Measurements from ENCODE around the gene FHAD1.

Gene FHAD1

GRCh38 chr1:15331180-15331579 is 84.2 kb downstream of the FHAD1 start:
- Histone ChIP-seq H3K9me3 (ENCODE audit: control insufficient read depth, insufficient read depth, low read length) (no peaks in the 10 kb centered on the region), H3K36me3 (ENCODE audit: control insufficient read depth, low read length) (no peaks in the 10 kb centered on the region), H3K4me2 (ENCODE audit: low read length) (no peak overlapping the region), H3K9me2 (replicated peaks; ENCODE audit: control insufficient read depth, low read length) (no peaks in the 10 kb centered on the region), H4K20me1 (ENCODE audit: control insufficient read depth, insufficient read depth, low read depth, low read length) (no peaks in the 10 kb centered on the region), H3K4me3 (ENCODE audit: low read length) (no peak overlapping the region), H3K27me3 (ENCODE audit: control insufficient read depth, low read length) (no peaks in the 10 kb centered on the region; the same call in 1 of the 2 replicates), H3K4me1 (ENCODE audit: control insufficient read depth, low read length) (no peaks in the 10 kb centered on the region), H3F3A (ENCODE audit: control insufficient read depth, insufficient read depth) (no peaks in the 10 kb centered on the region), H3K27ac (ENCODE audit: low read depth, low read length) (no peak overlapping the region), H3K79me2 (ENCODE audit: control insufficient read depth, low read length) (no peaks in the 10 kb centered on the region)
- TF ChIP-seq EZH2phosphoT487 (IDR thresholded peaks at IDR 0.05; ENCODE audit: borderline replicate concordance, low read length) (no peak), CTCF (IDR thresholded peaks at IDR 0.05; ENCODE audit: low read depth, low read length, poor library complexity, severe bottlenecking) (no peak)

- Histone ChIP-seq H4K20me1 (ENCODE audit: control insufficient read depth, insufficient read depth, low read depth, low read length) (no peaks in the 10 kb centered on the region), H3K4me1 (ENCODE audit: control insufficient read depth, low read length) (no peaks in the 10 kb centered on the region), H3K9me2 (replicated peaks; ENCODE audit: control insufficient read depth, low read length) (no peaks in the 10 kb centered on the region)
These were observed 84.7 kb downstream of the FHAD1 start for GRCh38 chr1:15331734-15332133.

GRCh38 chr1:15332525-15332924 is 85.5 kb downstream of the FHAD1 start:
- no peaks in the 10 kb centered on the region for H3K9me3 ChIP-seq (ENCODE audit: control insufficient read depth, insufficient read depth, low read length)
- H4K20me1 ChIP-seq (ENCODE audit: control insufficient read depth, insufficient read depth, low read depth, low read length), result no peaks in the 10 kb centered on the region
- H3K27ac ChIP-seq (ENCODE audit: low read depth, low read length), result no peak overlapping the region
- H3K79me2 ChIP-seq (ENCODE audit: control insufficient read depth, low read length), result no peaks in the 10 kb centered on the region
- no peaks in the 10 kb centered on the region for H3F3A ChIP-seq (ENCODE audit: control insufficient read depth, insufficient read depth)
- no peaks in the 10 kb centered on the region for H3K4me1 ChIP-seq (ENCODE audit: control insufficient read depth, low read length)
- H3K27me3 ChIP-seq (ENCODE audit: control insufficient read depth, low read length), result no peaks in the 10 kb centered on the region; the same call in 1 of the 2 replicates
- TF ChIP-seq CTCF (IDR thresholded peaks at IDR 0.05; ENCODE audit: low read depth, low read length, poor library complexity, severe bottlenecking) (no peak), EZH2phosphoT487 (IDR thresholded peaks at IDR 0.05; ENCODE audit: borderline replicate concordance, low read length) (no peak)
- no peak overlapping the region for H3K4me2 ChIP-seq (ENCODE audit: low read length)
- no peaks in the 10 kb centered on the region for H3K36me3 ChIP-seq (ENCODE audit: control insufficient read depth, low read length)
- H3K4me3 ChIP-seq (ENCODE audit: low read length), result no peak overlapping the region
- no peaks in the 10 kb centered on the region for H3K9me2 ChIP-seq (replicated peaks; ENCODE audit: control insufficient read depth, low read length)

More at GRCh38 chr1:15331734-15332133, 84.7 kb downstream of the FHAD1 start:
- Histone ChIP-seq H3K9me3 (ENCODE audit: control insufficient read depth, insufficient read depth, low read length) (no peaks in the 10 kb centered on the region), H3K36me3 (ENCODE audit: control insufficient read depth, low read length) (no peaks in the 10 kb centered on the region), H3K79me2 (ENCODE audit: control insufficient read depth, low read length) (no peaks in the 10 kb centered on the region), H3K4me3 (ENCODE audit: low read length) (no peak overlapping the region), H3F3A (ENCODE audit: control insufficient read depth, insufficient read depth) (no peaks in the 10 kb centered on the region), H3K27ac (ENCODE audit: low read depth, low read length) (no peak overlapping the region), H3K4me2 (ENCODE audit: low read length) (no peak overlapping the region), H3K27me3 (ENCODE audit: control insufficient read depth, low read length) (no peaks in the 10 kb centered on the region; the same call in 1 of the 2 replicates)
- TF ChIP-seq CTCF (IDR thresholded peaks at IDR 0.05; ENCODE audit: low read depth, low read length, poor library complexity, severe bottlenecking) (no peak), EZH2phosphoT487 (IDR thresholded peaks at IDR 0.05; ENCODE audit: borderline replicate concordance, low read length) (no peak)
